LNCaP clone FGC (cell line): ENCODE data around the gene DCT.

Source experiments
- DNase-seq: peaks from one replicate; pipeline ENCODE4 v3.0.0-alpha.2; 2011; ENCODE audit warnings: low read depth
- H3K4me3 ChIP-seq: 2 replicates; pipeline ENCODE4 v1.5.1; 2011; ENCODE audit warnings: mild to moderate bottlenecking, low read depth, low read length, control low read depth
- TF ChIP-seq, protein P1 (sequence below): IDR thresholded peaks from 2 replicates; pipeline ENCODE4 v1.5.1; 2012; ENCODE audit warnings: mild to moderate bottlenecking; ENCODE audit not compliant: control insufficient read depth, insufficient read depth; ENCODE audit errors: extremely low read depth

Gene DCT

DNA sequence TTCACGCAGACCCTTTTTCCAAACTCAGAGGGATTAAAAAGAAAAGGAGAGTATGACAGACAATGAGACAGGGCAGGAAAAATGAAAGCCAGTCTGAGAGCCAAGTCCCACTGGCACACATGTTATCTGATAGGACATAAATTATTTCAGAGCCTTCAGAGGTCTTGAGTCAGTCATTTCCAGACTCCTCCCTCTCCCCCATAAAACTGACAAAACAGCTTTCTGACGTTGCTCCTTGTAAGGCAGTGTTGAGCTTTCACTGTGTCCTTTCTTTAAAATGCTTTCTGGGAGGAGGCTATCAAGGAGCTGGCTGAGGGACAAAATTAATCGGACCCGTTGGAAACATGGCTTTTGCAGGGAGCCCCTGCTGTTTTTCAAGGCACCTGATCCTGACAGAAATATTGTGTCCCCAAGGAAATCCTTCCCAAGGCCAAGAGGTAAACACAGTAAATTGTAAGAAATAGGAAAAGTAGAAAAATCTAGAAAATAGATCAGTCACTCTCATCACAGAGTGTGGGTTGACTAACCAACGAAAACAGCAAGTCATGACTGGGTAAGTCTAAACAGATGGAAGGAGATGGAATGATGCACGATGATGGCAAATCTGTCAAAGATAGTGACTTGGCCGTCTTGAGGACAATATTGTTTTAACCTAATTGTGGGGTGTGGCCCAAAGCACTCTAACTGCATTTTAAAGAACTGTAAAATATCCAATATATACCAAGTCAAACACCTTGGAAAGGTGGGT, 89.7 kb downstream of the DCT start:
- H3K4me3 ChIP-seq: no peak overlapping the region
- DNase-seq: peak; percentile 33
- TF ChIP-seq, protein P1, sequence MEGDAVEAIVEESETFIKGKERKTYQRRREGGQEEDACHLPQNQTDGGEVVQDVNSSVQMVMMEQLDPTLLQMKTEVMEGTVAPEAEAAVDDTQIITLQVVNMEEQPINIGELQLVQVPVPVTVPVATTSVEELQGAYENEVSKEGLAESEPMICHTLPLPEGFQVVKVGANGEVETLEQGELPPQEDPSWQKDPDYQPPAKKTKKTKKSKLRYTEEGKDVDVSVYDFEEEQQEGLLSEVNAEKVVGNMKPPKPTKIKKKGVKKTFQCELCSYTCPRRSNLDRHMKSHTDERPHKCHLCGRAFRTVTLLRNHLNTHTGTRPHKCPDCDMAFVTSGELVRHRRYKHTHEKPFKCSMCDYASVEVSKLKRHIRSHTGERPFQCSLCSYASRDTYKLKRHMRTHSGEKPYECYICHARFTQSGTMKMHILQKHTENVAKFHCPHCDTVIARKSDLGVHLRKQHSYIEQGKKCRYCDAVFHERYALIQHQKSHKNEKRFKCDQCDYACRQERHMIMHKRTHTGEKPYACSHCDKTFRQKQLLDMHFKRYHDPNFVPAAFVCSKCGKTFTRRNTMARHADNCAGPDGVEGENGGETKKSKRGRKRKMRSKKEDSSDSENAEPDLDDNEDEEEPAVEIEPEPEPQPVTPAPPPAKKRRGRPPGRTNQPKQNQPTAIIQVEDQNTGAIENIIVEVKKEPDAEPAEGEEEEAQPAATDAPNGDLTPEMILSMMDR: no peak

DNA sequence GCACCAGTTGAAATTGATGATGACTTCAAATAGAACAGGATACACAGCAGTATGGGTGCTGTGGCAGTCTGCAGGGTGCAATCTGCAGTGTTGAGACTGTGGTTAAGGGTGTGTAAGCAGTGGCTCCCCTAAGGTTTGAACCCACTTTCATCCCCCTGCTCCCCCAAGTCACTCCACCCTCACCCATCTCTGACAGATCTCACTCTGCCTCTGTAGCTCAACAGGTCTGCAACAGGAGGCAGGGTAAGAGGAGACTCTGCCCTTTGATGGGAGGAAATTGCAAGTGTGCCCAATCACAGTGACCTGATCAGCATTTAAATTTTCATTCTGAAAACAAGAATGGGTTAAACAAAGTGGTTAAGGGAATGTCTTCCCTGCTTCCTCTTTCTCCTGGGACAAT, 92.4 kb downstream of the DCT start:
- DNase-seq: no peak
- TF ChIP-seq, protein P1: no peak

More for the DNA sequence above, 92.4 kb downstream of the DCT start:
- H3K4me3 ChIP-seq: no peak overlapping the region
